ENCODE results near the gene MAJIN. TPM values are rescaled to one million over a fixed set of nuclear protein-coding genes. Genes with fewer than 3 reads are reported as not detected.

MAJIN gene
- polyA plus RNA-seq, 3 donors = not detected

- no peaks in the 10 kb centered on the region for H3K79me2 ChIP-seq (ENCODE audit: insufficient read depth, low read length)
- H3K36me3 Mint-ChIP-seq = peaks cover 40 to 42% of the 10 kb centered on the region in 2 donors
- no peak overlapping the region for H3K27ac ChIP-seq (ENCODE audit: low read depth in 1 of 2, low read length in 2 of 2)
- peaks cover 1 to 5% (median 3%) of the 10 kb centered on the region in 3 donors for H3K27me3 Mint-ChIP-seq (ENCODE audit: low read depth in 3 of 3)
- H3K9ac ChIP-seq (ENCODE audit: insufficient read depth, low read length, poor library complexity, severe bottlenecking) = peak overlapping the region; percentile 83
- H3K4me1 ChIP-seq (ENCODE audit: control insufficient read depth in 1 of 2, insufficient read depth in 2 of 2, low read length in 2 of 2) = peaks cover 14 to 27% of the 10 kb centered on the region in 2 donors
- WGBS (ENCODE audit: insufficient coverage) = 96% methylated on average over 17 of the region's 24 CpGs
- H3K27ac Mint-ChIP-seq = peak overlapping the region in 1 of 7 donors; percentile 69
- intact Hi-C loops (cut with micrococcal nuclease) = no loop called here
- H3K4me1 Mint-ChIP-seq = peaks cover 16% of the 10 kb centered on the region
- H2AFZ ChIP-seq (ENCODE audit: insufficient read depth, low read depth, low read length, poor library complexity, severe bottlenecking) = no peak overlapping the region
- no peaks in the 10 kb centered on the region for H4K20me1 ChIP-seq (ENCODE audit: insufficient read depth, low read length)
- peak overlapping the region; percentile 98 for H3K4me2 ChIP-seq (replicated peaks; ENCODE audit: extremely low read depth, low read length, poor library complexity, severe bottlenecking)
- no peaks in the 10 kb centered on the region for H3K9me3 ChIP-seq (replicated peaks in 1 of 2; ENCODE audit: control insufficient read depth in 1 of 2, insufficient read depth in 1 of 2, low read length in 2 of 2)
- DNase-seq = no peak
- H3K27me3 ChIP-seq (ENCODE audit: control insufficient read depth in 2 of 2, insufficient read depth in 2 of 2, low read length in 2 of 2) = no peaks in the 10 kb centered on the region
- peak overlapping the region in 1 of 3 experiments; percentile 95 for H3K4me3 ChIP-seq (replicated peaks in 1 of 3; ENCODE audit: low read depth in 2 of 3, low read length in 3 of 3)
- peak overlapping the region; percentile 90 to 98 for H3K4me3 Mint-ChIP-seq
- TF ChIP-seq CTCF (IDR thresholded peaks at IDR 0.05) = no peak
- H3K9me3 Mint-ChIP-seq = no peaks in the 10 kb centered on the region
- H3K36me3 ChIP-seq (replicated peaks in 1 of 2; ENCODE audit: control insufficient read depth in 1 of 2, insufficient read depth in 2 of 2, low read length in 2 of 2) = peaks cover 12 to 39% of the 10 kb centered on the region in 2 donors
These were observed 46.1 kb downstream of the MAJIN start for GRCh38 chr11:64925536-64926436.

- Mint-ChIP-seq H3K9me3 (no peaks in the 10 kb centered on the region), H3K4me3 (peak overlapping the region; percentile 90 to 98), H3K27me3 (ENCODE audit: low read depth in 3 of 3) (peaks cover 1 to 5% (median 3%) of the 10 kb centered on the region in 3 donors), H3K4me1 (peaks cover 16% of the 10 kb centered on the region), H3K27ac (peak overlapping the region; percentile 19 to 90 (median 69)), H3K36me3 (peaks cover 31 to 33% of the 10 kb centered on the region in 2 donors)
- TF ChIP-seq CTCF (IDR thresholded peaks at IDR 0.05) = no peak
- no peaks in the 10 kb centered on the region for H4K20me1 ChIP-seq (ENCODE audit: insufficient read depth, low read length)
- intact Hi-C loops (cut with micrococcal nuclease) = loop anchor here in 1 of 2 donors (1.0 kb wide), 1 partner anchor 88 kb away; no protein-coding TSS in a partner anchor
- peak overlapping the region; percentile 98 for H3K4me2 ChIP-seq (replicated peaks; ENCODE audit: extremely low read depth, low read length, poor library complexity, severe bottlenecking)
- peak overlapping the region; percentile 83 for H3K9ac ChIP-seq (ENCODE audit: insufficient read depth, low read length, poor library complexity, severe bottlenecking)
- peaks cover 4 to 30% of the 10 kb centered on the region in 2 donors for H3K36me3 ChIP-seq (replicated peaks in 1 of 2; ENCODE audit: control insufficient read depth in 1 of 2, insufficient read depth in 2 of 2, low read length in 2 of 2)
- H2AFZ ChIP-seq (ENCODE audit: insufficient read depth, low read depth, low read length, poor library complexity, severe bottlenecking) = peak overlapping the region; percentile 100
- WGBS (ENCODE audit: insufficient coverage) = under 1% methylated on average over 21 of the region's 24 CpGs
- H3K79me2 ChIP-seq (ENCODE audit: insufficient read depth, low read length) = no peaks in the 10 kb centered on the region
- H3K4me3 ChIP-seq (replicated peaks in 1 of 3; ENCODE audit: low read depth in 2 of 3, low read length in 3 of 3) = peak overlapping the region; percentile 60 to 95 (median 63)
- DNase-seq = no peak
- H3K27ac ChIP-seq (ENCODE audit: low read depth in 1 of 2, low read length in 2 of 2) = peak overlapping the region in 1 of 2 donors; percentile 99
- peaks cover 14 to 27% of the 10 kb centered on the region in 2 donors for H3K4me1 ChIP-seq (ENCODE audit: control insufficient read depth in 1 of 2, insufficient read depth in 2 of 2, low read length in 2 of 2)
- no peaks in the 10 kb centered on the region for H3K27me3 ChIP-seq (ENCODE audit: control insufficient read depth in 2 of 2, insufficient read depth in 2 of 2, low read length in 2 of 2)
- no peaks in the 10 kb centered on the region for H3K9me3 ChIP-seq (replicated peaks in 1 of 2; ENCODE audit: control insufficient read depth in 1 of 2, insufficient read depth in 1 of 2, low read length in 2 of 2)
These were observed 47.0 kb downstream of the MAJIN start for GRCh38 chr11:64924910-64925284.
